ENCODE data around the gene DIP2C. TPM values are rescaled to one million over a fixed set of nuclear protein-coding genes. Genes with fewer than 3 reads are reported as not detected.
"Not testable (repeated sequence)": the region's sequence is repeated elsewhere in the genome, so short reads cannot be mapped to it uniquely, and the experiment has no call there.

Gene DIP2C
- total RNA-seq, 1 donor from 2014 or later, result 16.7 TPM

DNA sequence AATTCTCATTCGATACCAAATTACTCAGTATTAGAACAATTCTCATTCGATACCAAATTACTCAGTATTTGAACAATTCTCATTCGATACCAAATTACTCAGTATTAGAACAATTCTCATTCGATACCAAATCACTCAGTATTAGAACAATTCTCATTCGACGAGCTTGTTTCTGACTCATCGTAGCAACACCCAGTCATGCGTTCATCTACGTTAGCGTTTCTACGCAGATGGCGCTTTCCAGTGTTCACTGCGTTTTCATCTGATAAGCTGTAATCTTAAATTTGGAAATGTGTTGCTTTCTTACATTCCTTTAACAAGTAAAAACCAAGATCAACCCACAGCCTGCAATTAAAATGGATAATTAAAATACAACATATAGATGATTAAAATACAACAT, 277.9 kb downstream of the DIP2C start:
- DNase-seq, result no peak

DNA sequence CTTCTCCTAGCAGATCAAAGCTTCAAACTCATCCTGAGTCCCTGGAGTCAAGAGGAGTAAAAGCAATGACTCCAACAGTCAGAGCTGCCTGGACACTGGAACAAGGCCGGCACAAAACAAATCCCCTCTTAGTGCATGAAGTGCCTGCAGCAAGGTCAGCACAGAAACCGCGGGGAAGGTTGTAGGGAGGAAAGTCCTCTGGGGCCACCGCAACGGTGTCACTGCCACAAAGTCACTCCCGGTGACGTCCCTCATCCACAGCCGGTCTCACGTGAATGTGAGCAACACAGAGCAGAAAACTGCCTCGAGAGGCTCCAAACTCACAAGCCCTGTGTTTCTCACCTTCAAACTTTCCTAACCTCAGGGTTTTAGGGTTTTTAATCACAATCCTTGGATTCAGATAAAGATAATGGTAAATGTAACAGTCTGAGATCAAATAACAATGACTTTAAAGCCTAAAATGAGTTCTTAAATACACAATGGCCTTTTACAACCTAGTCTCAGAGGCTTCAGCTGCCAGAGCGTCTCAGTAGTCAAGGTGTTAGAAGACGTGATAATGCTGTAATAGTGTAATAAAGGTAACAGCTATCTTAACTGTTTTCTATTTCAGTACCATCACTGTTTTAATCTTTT, 279.9 kb downstream of the DIP2C start:
- DNase-seq, result no peak

DNA sequence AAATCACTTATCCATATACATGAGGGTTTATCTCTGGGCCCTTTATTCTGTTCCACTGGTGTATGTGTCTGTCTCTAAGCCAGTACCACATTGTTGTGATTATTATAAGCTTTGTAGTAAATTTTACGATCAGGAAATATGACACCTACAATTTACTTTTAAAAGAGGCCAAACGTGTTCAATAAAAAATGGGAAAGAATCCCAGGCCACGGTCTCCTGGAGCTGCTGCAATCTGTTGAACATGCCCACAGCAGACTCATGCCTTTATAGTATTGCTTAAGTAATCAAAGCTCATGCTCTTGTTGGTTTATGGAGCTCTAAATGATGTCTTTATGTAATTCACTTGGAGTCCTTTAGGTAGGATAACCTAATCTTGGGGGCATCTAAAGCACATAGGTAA, 281.2 kb downstream of the DIP2C start:
- DNase-seq, result no peak

DNA sequence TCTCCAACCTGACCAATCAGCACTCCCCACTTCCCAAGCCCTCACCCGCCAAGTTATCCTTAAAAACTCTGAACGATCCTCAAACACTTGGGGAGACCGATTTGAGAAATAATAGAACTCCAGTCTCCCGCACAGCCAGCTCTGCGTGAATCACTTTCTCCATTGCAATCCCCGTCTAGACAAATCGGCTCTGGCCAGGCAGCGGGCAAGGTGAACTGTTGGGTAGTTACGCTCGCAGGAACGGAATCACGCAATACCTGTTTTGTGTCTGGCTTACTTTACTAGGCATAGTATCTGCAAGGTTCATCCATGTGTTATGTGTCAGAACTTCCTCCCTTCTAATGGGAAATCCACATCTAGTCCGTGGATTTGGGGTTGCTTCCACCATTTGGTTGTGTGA, 282.5 kb downstream of the DIP2C start:
- DNase-seq, result no peak

DNA sequence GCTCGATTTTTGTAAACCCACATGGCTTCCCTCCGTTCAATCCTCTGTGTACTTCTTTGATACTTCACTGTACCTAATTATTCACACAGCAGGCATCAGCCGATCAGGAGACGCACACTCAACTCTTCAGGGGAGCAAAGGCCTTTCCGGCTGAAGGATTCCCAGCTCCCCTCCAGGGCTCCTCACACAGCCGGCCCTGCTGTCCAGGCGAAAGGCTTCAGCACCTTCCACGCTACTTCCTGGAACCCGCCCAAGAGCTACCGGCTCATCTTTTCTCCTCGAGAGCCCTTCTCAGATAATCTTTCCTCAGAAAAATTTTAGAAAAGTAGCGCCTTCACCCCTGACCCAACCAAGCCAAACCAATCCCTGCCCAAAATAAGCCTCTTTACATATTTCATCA, 283.8 kb downstream of the DIP2C start:
- DNase-seq, result no peak

DNA sequence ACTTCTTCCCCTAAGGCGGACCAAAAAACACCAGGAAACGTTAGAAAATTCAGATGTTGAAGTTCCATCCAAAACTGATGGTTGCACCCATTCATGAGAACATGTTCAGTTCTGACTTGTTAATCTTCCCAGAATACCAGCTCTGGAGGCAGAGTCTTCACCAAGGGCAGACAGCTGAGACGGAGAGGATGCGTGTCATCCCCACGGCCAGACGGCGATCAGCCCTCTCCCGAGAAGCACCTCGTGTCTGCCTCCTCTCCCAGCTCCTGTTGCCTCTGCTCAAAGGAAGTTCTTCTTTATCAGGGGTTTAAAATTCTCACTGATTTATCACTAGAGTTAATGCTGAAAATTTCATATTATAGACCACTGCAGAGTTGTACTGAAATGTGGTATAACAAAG, 284.5 kb downstream of the DIP2C start:
- no peak for DNase-seq

DNA sequence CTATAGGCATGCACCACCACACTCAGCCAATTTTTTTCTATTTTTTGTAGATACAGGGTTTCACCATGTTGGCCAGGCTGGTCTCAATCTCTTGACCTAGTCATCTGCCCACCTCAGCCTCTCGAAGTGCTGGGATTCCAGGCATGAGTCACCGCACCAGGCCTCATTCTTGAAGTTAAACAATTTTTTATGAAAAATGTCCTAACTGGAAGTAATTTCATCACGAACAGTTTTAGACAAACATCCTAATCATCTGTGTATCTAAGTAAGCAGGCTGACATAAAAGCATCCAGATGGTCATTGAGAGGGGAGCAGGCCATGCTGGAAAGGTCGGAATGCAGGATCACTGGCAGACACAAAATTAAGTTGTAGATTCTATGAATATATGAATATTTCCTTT, 285.1 kb downstream of the DIP2C start:
- DNase-seq, result no peak

DNA sequence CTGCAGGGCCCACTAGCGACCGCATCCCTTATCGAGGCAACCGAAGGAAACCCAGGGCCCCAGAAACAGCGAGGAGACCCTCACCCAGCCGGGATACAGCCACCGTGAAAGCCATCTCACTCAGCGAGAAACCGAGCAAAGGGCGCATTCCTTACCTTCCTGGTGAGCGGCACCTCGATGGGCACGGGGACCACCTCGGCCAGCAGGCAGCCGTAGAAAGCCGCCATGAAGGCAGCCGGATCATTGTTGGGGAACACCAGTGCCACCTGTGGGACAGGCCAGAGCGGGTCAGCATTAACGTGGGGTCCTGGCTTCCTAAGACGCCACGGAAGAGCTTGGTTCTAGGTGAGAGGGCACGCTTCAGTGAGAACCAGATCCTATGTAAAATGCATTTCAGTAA, 290.5 kb downstream of the DIP2C start:
- DNase-seq, result no peak

DNA sequence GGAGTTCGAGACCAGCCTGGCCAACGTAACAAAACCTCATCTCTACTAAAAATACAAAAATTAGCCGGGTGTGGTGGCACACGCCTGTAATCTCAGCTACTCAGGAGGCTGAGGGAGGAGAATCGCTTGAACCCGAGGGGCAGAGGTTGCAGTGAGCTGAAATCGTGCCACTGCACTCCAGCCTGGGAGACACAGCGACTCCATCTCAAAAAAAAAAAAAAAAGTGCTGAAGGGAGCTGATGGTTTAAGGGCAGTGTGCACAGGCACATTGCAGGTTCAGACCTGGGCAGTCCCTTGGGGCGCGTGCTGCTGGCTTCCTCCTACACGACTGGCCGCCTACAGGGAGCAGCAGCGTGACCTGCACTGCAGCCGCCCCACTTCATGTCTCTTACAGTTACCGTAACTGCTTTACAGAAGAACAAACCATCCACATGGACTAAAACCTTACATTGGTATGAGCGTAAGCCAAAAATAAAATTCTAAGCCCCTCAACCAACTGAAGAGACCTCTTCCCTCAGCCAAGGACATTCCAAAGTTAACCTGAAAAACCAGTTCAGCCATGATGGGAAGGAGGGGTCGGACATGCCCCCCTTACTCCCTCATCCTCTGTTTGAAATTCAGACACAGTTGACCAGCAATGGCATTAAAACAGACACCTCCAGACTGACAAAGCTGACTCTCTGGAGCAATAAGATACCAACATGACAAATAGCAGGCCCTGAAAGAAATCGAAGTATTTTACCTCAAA, 292.0 kb downstream of the DIP2C start:
- no peak for DNase-seq

DNA sequence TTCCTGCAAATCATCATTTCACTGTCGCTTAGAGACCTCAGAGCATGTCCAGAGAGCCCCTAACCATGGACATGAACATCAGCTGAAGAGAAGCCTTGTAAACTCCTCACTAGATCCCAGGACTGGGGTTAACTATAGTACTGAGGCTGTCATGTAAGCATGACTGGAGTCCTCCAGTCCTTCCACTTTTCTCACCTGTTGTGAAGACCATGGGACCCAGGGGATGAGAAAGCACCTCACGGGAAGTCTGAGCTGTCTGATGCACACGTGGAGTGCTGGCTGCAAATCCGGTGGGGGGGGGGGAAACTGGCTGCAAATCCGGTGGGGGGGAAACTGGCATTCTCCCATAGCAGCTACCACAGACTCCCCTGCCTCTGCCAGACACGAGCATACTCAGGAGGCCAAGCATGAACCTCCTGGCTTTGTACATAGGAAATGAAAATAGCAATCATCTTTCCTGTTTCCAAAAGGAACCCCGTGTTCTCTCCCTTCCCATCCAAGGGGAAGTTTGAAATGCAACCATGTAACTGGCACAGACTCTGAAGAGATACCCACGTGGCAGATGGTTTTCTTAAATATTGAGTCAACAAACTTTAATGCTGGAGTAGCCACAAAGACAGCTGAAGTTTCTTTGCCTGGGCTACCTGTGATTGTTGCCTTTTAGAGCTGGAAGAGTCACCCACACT, 292.8 kb downstream of the DIP2C start:
- DNase-seq, result no peak

DNA sequence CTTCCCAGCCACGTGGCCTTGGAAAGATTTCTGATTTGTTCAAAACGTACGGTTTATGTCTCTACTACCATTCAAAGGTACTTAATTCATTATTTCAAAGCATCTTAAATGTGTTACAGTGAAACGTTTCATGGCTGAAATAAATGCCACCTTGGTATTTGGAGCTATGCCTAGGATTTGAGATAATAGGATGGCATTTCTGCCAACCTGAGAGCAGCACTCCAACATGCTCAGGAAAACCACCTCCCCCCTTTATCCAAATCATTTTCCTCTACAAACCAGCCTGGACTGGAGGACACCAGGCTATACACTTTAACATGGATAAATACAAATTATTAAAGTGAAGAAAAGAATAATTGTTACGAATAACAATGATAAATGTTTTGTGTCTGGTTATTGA, 293.4 kb downstream of the DIP2C start:
- no peak for DNase-seq

DNA sequence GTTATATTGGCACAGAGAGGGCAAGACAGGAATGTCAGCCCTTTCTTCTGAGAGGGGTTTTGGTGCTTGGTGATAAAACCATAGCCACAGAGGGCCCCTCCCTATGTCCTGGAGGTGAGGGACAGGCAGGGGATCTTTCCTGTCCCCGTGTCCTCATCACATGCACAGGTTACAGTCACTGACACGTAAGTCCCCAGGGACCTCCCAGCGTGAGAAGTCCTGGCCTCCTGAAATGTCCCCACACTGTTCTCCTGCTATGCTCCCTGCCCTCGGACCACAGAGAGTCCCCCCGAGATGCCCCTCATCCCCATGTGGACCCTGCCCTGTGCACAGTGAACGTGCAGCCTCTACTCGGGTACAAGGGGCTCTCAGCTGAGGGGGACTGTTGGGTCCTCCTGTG, 293.8 kb downstream of the DIP2C start:
- DNase-seq, result no peak

DNA sequence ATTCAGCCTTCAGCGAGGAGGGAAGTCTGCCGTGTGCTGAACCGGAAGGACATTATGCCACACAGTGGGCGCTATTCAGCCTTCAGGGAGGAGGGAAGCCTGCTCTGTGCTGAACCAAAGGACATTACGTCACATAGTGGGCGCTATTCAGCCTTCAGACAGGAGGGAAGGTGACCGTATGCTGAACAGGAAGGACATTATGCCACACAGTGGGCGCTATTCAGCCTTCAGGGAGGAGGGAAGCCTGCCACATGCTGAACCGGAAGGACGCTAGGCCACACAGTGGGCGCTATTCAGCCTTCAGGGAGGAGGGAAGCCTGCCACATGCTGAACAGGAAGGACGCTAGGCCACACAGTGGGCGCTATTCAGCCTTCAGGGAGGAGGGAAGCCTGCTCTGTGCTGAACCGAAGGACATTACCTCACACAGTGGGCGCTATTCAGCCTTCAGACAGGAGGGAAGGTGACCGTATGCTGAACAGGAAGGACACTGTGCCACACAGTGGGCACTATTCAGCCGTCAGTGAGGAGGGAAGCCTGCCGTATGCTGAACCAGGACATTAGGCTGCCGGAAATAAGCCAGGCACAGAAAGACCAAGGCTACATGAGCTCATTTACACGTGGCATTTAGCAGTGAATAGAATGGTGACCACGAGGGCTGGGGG, 294.9 kb downstream of the DIP2C start:
- not testable (repeated sequence) for DNase-seq

DNA sequence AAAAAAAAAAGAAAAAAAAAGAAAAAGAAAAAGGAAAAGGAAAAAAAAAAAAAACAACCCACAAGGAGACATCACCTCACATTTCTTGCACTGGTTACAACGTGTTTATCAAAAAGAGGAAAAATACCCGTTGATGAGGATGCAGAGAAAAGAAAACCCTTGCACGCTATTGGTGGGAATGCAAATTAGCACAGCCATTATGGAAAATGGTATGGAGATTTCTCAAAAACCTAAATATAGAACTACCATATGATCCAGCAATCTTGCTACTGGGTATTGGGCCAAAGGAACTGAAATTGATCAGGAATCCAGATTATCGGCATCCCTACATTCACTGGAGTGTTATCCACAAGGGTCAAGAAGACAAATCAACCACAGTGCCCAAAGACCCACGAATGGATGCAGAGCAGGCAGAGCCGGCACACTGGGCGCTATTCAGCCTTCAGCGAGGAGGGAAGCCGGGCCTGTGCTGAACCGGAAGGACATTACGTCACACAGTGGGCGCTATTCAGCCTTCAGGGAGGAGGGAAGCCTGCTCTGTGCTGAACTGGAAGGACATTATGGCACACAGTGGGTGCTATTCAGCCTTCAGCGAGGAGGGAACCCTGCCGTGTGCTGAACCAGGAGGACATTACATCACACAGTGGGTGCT, 295.6 kb downstream of the DIP2C start:
- no peak for DNase-seq

DNA sequence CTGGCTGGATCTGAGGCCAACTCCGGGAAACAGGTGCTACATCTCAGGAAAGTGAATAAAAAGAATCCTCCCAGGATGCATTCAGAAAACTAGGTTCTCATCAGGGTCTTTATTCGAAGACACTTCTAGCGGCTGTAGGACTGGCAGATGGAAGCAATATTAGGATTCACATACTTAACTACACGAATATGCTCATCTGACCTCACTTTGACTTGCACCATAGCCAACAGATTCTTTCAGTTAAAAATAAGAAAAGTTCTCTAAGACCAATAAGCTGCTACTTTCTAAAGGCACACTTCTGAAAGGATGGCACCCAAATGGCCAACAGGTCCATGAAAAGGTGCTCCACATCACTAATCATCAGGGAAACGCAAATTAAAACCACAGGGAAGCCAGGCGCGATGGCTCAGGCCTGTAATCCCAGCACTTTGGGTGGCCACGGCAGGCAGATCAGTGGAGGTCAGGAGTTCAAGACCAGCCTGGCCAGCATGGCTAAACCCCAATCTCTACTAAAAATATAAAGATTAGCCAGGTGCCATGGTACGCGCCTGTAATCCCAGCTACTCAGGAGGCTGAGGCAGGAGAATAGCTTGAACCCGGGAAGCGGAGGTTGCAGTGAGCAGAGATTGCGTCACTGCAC, 296.2 kb downstream of the DIP2C start:
- no peak for DNase-seq

DNA sequence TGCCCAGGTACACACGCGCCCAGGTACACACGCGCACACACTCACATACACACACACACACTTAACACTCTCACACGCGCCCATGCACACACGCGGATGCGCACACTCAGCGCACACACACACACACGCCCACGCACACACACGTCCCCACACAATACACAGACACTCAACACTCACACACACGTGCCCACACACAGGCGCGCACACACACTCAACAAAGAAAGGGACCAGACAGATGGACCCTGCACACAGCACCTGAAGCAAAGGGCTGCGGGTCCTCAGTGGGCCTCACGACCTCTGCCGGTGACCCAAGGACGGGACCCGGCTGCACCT, 296.8 kb downstream of the DIP2C start:
- no peak for DNase-seq

DNA sequence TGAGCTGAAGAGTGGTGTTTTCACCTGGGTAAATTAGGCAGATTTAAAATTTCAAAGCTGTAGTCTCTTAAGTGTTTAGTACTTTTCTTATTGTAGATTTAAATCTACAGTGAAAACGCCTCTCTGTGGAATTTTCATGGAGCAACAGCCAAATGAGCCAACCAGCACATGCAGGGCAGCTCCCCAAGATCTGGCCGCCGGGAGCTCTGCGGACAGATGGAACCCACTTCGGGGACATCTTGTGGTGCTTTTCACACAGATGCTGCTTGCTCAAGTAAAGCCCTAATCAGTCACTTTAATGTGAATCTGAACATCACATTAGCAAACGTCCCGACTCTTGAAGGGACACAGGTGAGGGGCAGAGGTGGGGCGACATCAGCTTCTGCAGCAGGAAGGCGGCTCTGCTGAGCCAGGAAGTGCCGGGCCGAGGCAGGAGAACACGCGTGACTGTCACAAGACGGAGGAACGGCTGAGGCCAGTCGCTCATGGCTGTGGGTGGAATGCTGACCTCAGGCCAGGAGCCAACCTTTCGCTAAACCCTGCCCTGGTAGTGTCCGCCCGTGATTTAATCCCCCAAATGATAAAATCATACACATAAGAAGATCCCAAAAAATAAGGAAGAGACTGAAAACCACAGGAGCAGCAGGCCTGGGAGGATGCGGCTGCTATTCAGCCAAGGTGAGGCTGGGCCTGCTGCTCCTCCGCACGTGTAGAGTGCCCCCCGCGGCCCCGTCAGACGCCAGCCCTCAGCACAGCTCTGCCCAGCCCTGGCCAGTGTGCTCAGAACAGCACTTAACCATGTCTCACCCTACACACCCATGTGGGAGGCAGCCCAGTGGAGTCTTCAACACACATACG, 297.4 kb downstream of the DIP2C start:
- DNase-seq, result no peak

DNA sequence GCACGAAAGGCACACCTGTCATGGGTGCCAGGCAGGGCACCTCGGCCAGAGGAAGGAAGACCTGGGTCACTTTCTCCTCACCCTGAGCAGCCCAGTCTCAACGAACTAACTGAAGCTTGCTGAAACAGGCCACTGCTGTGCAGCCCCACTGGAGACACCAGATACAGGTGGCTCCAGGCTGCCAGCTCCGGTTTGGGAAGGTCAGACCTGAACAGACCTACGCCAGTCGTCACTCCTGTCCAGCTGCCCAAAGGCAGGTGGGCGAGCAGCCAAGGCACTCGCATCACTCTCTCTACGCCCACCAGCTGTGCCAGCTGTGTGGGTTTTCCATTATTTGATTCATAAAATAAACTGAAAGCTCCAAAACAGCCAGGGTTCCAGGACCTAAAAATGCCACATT, 298.2 kb downstream of the DIP2C start:
- DNase-seq, result no peak

DNA sequence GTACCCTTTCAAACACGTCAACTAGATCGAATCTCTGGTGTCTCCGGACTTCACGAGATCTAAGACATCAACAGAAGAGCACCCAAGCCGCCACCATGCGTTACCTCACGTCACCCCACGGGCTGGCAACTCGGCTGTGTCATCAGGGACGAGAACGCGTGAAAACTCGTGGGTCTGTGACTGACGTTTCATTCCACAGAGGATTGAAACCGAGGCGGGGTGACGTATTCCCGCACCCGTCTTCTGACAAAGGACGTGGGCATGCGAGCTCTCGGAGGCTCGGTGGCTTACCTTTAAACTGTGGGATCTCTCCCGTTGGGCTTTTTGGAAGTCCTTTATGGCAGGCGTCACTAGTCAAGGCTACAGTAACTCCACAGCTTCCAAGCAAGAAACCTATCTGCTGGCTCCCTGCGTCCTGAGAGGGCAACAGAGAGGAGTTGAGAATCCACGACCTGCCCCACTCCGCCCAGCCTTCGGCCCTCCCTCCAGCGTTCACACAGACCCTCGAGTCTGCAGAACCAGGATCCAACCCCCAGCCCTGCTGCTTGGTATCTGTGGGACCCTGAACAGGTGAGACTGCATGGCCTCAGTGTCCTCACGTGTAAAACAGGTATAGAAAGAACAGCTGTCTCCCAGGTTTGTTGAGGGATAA, 298.9 kb downstream of the DIP2C start:
- DNase-seq, result no peak

DNA sequence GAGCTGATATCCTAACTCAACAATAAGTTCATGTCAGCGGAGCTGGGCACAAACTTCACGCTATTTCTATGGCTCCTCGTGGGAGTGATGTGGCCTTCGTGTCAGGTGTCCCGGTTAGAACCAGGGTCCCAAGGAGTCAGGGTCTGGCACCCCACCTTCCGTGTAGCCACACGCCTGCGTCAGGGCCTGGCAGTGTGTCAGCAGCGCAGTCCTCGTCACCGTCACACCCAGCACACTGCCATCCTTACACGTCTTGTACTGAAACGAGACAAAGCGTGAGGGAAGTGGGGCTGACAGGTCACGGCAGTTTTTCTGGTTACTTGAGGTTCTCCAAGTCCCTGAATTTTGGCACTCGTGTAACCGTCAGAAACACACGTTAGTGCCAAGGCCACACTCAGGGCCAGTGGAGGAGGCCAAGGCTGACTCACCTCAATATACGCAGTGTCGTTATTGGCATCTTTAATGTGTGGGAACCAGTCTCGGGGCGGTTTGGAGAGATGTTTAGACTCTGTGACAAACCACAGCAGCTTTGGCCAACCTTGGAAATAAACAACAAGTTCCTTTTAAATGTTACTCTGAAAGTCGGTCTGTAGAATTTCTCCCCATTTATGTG, 299.5 kb downstream of the DIP2C start:
- DNase-seq, result no peak
